ENCODE data around the gene CD81. TPM values are rescaled to one million over a fixed set of nuclear protein-coding genes. Genes with fewer than 3 reads are reported as not detected.

CD81 gene
- total and polyA plus RNA-seq, 2 experiments from 2014 or later, result 88.6 to 290 TPM

DNA sequence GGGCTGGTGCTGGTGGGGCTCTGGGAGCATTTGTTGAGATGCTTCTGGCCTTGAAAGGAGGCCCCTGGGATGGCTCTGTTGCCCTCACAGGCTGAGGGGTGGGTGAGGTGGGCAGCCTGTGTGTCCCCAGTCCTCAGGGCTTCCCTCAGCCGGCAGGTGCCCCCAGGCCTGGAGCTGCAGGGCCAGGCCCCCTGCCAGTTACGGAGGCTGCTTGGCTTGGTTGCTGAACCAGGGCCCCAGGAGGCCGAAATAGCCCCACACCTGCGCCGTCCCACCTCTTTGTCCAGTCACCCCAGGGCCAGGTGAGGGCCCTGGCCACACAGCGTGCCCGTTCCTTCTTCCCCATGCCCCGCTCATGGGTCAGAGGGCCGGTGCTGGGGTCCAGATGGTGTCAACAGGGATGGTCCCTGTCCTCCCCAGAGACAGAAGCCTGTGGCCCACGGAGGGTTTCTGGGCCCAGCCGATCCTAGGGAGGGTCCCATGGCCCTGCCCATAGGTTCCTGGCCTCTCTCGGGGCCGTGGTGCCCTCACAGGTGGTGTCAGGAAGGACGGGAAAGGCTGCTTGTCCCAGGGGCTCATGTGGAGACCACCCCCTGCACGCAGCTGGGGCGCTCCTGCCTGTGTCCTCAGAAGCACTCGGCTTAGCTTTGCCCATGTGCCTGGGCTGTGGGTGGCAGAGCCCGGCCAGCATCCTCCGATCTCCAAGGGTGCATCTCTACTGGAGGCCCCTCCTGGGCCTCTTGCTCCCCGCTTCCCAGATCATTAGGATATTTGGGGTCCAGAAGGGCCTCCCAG is 14.3 kb downstream of the CD81 start:
- H3K4me1 ChIP-seq (ENCODE audit: insufficient read depth), result no peaks in the 10 kb centered on the region; the same call in 1 of the 2 replicates
- H3K4me3 ChIP-seq, result no peak overlapping the region
- H3K79me2 ChIP-seq (replicated peaks; ENCODE audit: insufficient read depth), result peaks cover 39% of the 10 kb centered on the region
- no peak overlapping the region for H3K4me2 ChIP-seq
- Mint-ChIP-seq H3K36me3 (ENCODE audit: low read depth) (no peaks in the 10 kb centered on the region; the same call in 2 of the 3 replicates), H3K27ac (no peak overlapping the region), H3K4me1 (peaks cover 17% of the 10 kb centered on the region), H3K27me3 (ENCODE audit: insufficient read depth, low read depth, poor library complexity) (peaks cover 7% of the 10 kb centered on the region), H3K9me3 (no peaks in the 10 kb centered on the region), H3K4me3 (no peak overlapping the region)
- no peaks in the 10 kb centered on the region for H3K36me3 ChIP-seq (ENCODE audit: insufficient read depth)
- no peak overlapping the region for H3K27ac ChIP-seq (ENCODE audit: low read depth)
- TF ChIP-seq, protein P1, sequence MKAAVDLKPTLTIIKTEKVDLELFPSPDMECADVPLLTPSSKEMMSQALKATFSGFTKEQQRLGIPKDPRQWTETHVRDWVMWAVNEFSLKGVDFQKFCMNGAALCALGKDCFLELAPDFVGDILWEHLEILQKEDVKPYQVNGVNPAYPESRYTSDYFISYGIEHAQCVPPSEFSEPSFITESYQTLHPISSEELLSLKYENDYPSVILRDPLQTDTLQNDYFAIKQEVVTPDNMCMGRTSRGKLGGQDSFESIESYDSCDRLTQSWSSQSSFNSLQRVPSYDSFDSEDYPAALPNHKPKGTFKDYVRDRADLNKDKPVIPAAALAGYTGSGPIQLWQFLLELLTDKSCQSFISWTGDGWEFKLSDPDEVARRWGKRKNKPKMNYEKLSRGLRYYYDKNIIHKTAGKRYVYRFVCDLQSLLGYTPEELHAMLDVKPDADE (IDR thresholded peaks at IDR 0.05), result no peak
- TF ChIP-seq EZH2 (IDR thresholded peaks at IDR 0.05; ENCODE audit: low read depth, unreplicated experiment) (no peak), CREB1 (CRISPR knock-in tag; IDR thresholded peaks at IDR 0.05; ENCODE audit: low read depth) (no peak), STAT1 (IDR thresholded peaks at IDR 0.05; ENCODE audit: unreplicated experiment) (no peak), NANOG (IDR thresholded peaks at IDR 0.05; ENCODE audit: borderline replicate concordance) (no peak), ZNF114 (CRISPR knock-in tag; IDR thresholded peaks at IDR 0.05) (no peak), POLR2AphosphoS5 (IDR thresholded peaks at IDR 0.05; ENCODE audit: low read depth) (no peak), EZH2phosphoT487 (IDR thresholded peaks at IDR 0.05; ENCODE audit: unreplicated experiment) (no peak), REST (IDR thresholded peaks at IDR 0.05; ENCODE audit: unreplicated experiment) (no peak), JUNB (IDR thresholded peaks at IDR 0.05; ENCODE audit: unreplicated experiment) (no peak), ZNF331 (CRISPR knock-in tag; IDR thresholded peaks at IDR 0.05; ENCODE audit: low read depth) (no peak)
- ATAC-seq, result no peak
- no peak for DNase-seq (ENCODE audit: low spot score)
- no peaks in the 10 kb centered on the region for H3K27me3 ChIP-seq (ENCODE audit: insufficient read depth)
- H4K20me1 ChIP-seq (replicated peaks; ENCODE audit: insufficient read depth), result peaks cover 6% of the 10 kb centered on the region
- no peak overlapping the region for H2AFZ ChIP-seq
- H3K9me2 ChIP-seq (ENCODE audit: insufficient read depth), result no peaks in the 10 kb centered on the region
- no peaks in the 10 kb centered on the region for H3F3A ChIP-seq (replicated peaks; ENCODE audit: low read depth)
